Measurements from ENCODE around the gene RCOR1.

The RCOR1 gene

GRCh38 chr14:102625564-102626296, 33.3 kb downstream of the RCOR1 start:
- no peak for TF ChIP-seq FOXP2 (optimal IDR thresholded peaks at IDR 0.05; ENCODE audit: borderline replicate concordance, extremely low read depth, extremely low read length, insufficient read depth)
- no peak for TF ChIP-seq SIN3A (IDR thresholded peaks at IDR 0.05; ENCODE audit: borderline replicate concordance, insufficient read depth, low read length)

GRCh38 chr14:102626530-102626929, 34.1 kb downstream of the RCOR1 start:
- TF ChIP-seq FOXP2 (optimal IDR thresholded peaks at IDR 0.05; ENCODE audit: borderline replicate concordance, extremely low read depth, extremely low read length, insufficient read depth) (no peak), SIN3A (IDR thresholded peaks at IDR 0.05; ENCODE audit: borderline replicate concordance, insufficient read depth, low read length) (no peak), POLR2AphosphoS5 (IDR thresholded peaks at IDR 0.05; ENCODE audit: low read depth, low read length) (no peak), TAF1 (IDR thresholded peaks at IDR 0.05; ENCODE audit: borderline replicate concordance, insufficient read depth, low read length) (no peak), REST (IDR thresholded peaks at IDR 0.05; ENCODE audit: insufficient read depth in 1 of 2, low read depth in 2 of 2, low read length in 2 of 2) (no peak)

- no peak for TF ChIP-seq POLR2AphosphoS5 (IDR thresholded peaks at IDR 0.05; ENCODE audit: low read depth, low read length)
- TF ChIP-seq FOXP2 (optimal IDR thresholded peaks at IDR 0.05; ENCODE audit: borderline replicate concordance, extremely low read depth, extremely low read length, insufficient read depth): no peak
- no peak for TF ChIP-seq REST (IDR thresholded peaks at IDR 0.05; ENCODE audit: insufficient read depth in 1 of 2, low read depth in 2 of 2, low read length in 2 of 2)
- no peak for TF ChIP-seq TAF1 (IDR thresholded peaks at IDR 0.05; ENCODE audit: borderline replicate concordance, insufficient read depth, low read length)
- no peak for TF ChIP-seq SIN3A (IDR thresholded peaks at IDR 0.05; ENCODE audit: borderline replicate concordance, insufficient read depth, low read length)
Measured at GRCh38 chr14:102629011-102629444, 36.6 kb downstream of the RCOR1 start.

GRCh38 chr14:102629808-102630350, 37.4 kb downstream of the RCOR1 start:
- TF ChIP-seq SIN3A (IDR thresholded peaks at IDR 0.05; ENCODE audit: borderline replicate concordance, insufficient read depth, low read length) (no peak), POLR2AphosphoS5 (IDR thresholded peaks at IDR 0.05; ENCODE audit: low read depth, low read length) (no peak), REST (IDR thresholded peaks at IDR 0.05; ENCODE audit: insufficient read depth in 1 of 2, low read depth in 2 of 2, low read length in 2 of 2) (no peak), FOXP2 (optimal IDR thresholded peaks at IDR 0.05; ENCODE audit: borderline replicate concordance, extremely low read depth, extremely low read length, insufficient read depth) (no peak), TAF1 (IDR thresholded peaks at IDR 0.05; ENCODE audit: borderline replicate concordance, insufficient read depth, low read length) (no peak)

GRCh38 chr14:102630405-102630804, 38.0 kb downstream of the RCOR1 start:
- no peak for TF ChIP-seq TAF1 (IDR thresholded peaks at IDR 0.05; ENCODE audit: borderline replicate concordance, insufficient read depth, low read length)
- TF ChIP-seq REST (IDR thresholded peaks at IDR 0.05; ENCODE audit: insufficient read depth in 1 of 2, low read depth in 2 of 2, low read length in 2 of 2): no peak
- TF ChIP-seq FOXP2 (optimal IDR thresholded peaks at IDR 0.05; ENCODE audit: borderline replicate concordance, extremely low read depth, extremely low read length, insufficient read depth): no peak
- no peak for TF ChIP-seq POLR2AphosphoS5 (IDR thresholded peaks at IDR 0.05; ENCODE audit: low read depth, low read length)
- TF ChIP-seq SIN3A (IDR thresholded peaks at IDR 0.05; ENCODE audit: borderline replicate concordance, insufficient read depth, low read length): no peak
